ENCODE results near the gene BAIAP2L2. TPM values are rescaled to one million over a fixed set of nuclear protein-coding genes. Genes with fewer than 3 reads are reported as not detected.
A peak's percentile ranks its signal among the peaks of the same experiment; 100 is the strongest.
"Not testable (repeated sequence)": the region's sequence is repeated elsewhere in the genome, so short reads cannot be mapped to it uniquely, and the experiment has no call there.

The BAIAP2L2 gene
- total RNA-seq, 1 donor from 2014 or later = 0.77 TPM

DNA sequence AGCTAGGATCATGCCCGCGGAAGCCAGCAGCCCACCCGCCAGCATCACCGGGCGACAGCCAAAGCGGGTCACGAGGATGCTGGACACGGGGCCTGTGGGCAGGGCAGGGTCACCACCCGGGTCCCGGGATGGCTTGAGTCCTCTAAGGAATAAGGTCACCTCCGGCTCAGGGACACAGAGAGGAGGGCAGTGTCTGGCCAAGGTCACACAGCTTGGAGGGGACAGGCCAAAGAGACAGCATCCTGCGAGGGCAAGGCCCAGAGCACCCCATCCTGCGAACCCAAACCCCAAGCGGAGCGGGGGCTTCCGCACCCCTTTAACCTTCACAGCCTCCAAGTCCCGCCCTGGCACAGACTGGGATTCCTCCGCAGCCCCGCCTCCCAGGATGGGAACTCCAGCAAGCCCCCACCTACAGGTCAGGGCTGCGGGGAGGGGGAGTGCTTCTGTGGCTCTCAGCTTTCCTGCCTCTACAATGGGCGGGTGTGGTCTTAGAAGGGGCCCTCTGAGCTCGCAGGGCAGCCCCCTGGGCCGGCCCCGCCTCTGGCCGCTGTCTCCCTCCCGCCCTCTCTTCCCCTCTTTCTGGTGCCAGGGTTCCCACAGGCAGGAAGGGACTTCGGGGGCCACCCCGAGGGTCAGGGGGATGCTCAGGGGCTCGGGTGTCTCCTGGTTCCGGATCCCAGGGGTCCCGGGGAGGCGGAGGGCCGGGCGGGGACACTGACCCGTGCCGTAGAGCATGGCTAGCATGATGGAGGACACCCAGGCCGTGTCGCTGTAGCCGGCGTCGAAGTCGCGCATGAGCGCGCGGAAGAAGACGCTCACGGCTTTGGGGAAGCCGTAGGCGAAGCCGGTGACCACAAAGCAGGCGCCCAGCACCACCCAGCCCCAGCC, 28.3 kb downstream of the BAIAP2L2 start:
- no peak overlapping the region for H3K4me3 Mint-ChIP-seq (ENCODE audit: unreplicated experiment)
- no peak for DNase-seq (ENCODE audit: low spot score)
- no peak for TF ChIP-seq CTCF (IDR thresholded peaks at IDR 0.05; ENCODE audit: unreplicated experiment)
- no peaks in the 10 kb centered on the region for H3K9me3 Mint-ChIP-seq (ENCODE audit: unreplicated experiment)
- H3K27ac Mint-ChIP-seq (ENCODE audit: unreplicated experiment) = no peak overlapping the region
- peaks cover 4% of the 10 kb centered on the region for H3K36me3 Mint-ChIP-seq (ENCODE audit: low read depth, unreplicated experiment)
- no peaks in the 10 kb centered on the region for H3K4me1 Mint-ChIP-seq (ENCODE audit: unreplicated experiment)
- H3K27me3 Mint-ChIP-seq (ENCODE audit: unreplicated experiment) = peaks cover 19% of the 10 kb centered on the region

DNA sequence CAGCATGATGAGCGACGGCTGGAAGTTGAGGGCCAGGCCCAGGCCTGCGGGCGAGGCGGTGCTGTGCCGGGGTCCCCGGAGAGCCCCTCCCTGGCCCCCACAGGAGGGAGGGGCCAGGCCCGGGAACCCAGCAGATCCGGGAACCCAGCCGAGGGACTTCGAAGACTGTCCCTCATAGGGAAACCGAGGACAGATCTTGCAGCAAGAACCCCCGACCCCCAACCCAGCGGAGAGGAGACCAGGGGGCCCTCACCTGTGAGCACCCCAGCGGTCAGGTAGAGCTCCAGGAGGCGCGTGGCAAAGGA, 28.9 kb downstream of the BAIAP2L2 start:
- no peak for DNase-seq (ENCODE audit: low spot score)

GRCh38 chr22:38080850-38081635, 29.4 kb downstream of the BAIAP2L2 start:
- TF ChIP-seq CTCF (IDR thresholded peaks at IDR 0.05; ENCODE audit: unreplicated experiment) = no peak
- H3K4me1 Mint-ChIP-seq (ENCODE audit: unreplicated experiment) = no peaks in the 10 kb centered on the region
- no peak overlapping the region for H3K4me3 Mint-ChIP-seq (ENCODE audit: unreplicated experiment)
- H3K9me3 Mint-ChIP-seq (ENCODE audit: unreplicated experiment) = no peaks in the 10 kb centered on the region
- DNase-seq (ENCODE audit: low spot score) = peak; percentile 52
- H3K27me3 Mint-ChIP-seq (ENCODE audit: unreplicated experiment) = peaks cover 20% of the 10 kb centered on the region
- H3K27ac Mint-ChIP-seq (ENCODE audit: unreplicated experiment) = no peak overlapping the region
- H3K36me3 Mint-ChIP-seq (ENCODE audit: low read depth, unreplicated experiment) = peaks cover 4% of the 10 kb centered on the region

More for the DNA sequence above, 28.9 kb downstream of the BAIAP2L2 start:
- Mint-ChIP-seq H3K4me3 (ENCODE audit: unreplicated experiment) (no peak overlapping the region), H3K27ac (ENCODE audit: unreplicated experiment) (no peak overlapping the region), H3K27me3 (ENCODE audit: unreplicated experiment) (peaks cover 20% of the 10 kb centered on the region), H3K36me3 (ENCODE audit: low read depth, unreplicated experiment) (peaks cover 4% of the 10 kb centered on the region), H3K4me1 (ENCODE audit: unreplicated experiment) (no peaks in the 10 kb centered on the region), H3K9me3 (ENCODE audit: unreplicated experiment) (no peaks in the 10 kb centered on the region)
- no peak for TF ChIP-seq CTCF (IDR thresholded peaks at IDR 0.05; ENCODE audit: unreplicated experiment)

DNA sequence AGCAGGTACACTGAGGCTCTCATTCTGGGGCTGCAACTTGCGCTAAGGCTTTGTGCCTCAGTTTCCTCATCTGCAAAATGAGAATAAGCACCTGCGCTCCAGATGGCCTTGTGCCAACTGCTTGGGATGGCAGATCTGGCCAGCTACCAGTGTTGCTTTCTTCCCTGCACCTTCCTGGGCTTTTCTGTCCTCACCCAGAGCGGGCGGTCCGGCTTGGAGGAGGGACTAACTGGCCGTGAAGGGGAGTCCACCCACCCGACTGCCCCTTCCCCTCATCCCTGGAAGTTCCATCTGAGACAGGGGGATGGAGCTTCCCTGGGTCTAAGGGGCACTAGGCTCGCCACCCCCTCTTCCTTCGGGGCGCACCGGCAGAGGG, 30.0 kb downstream of the BAIAP2L2 start:
- no peak for DNase-seq (ENCODE audit: low spot score)
- H3K27ac Mint-ChIP-seq (ENCODE audit: unreplicated experiment) = no peak overlapping the region
- H3K9me3 Mint-ChIP-seq (ENCODE audit: unreplicated experiment) = no peaks in the 10 kb centered on the region
- peaks cover 4% of the 10 kb centered on the region for H3K36me3 Mint-ChIP-seq (ENCODE audit: low read depth, unreplicated experiment)
- no peak overlapping the region for H3K4me3 Mint-ChIP-seq (ENCODE audit: unreplicated experiment)
- H3K27me3 Mint-ChIP-seq (ENCODE audit: unreplicated experiment) = peaks cover 20% of the 10 kb centered on the region
- no peaks in the 10 kb centered on the region for H3K4me1 Mint-ChIP-seq (ENCODE audit: unreplicated experiment)
- no peak for TF ChIP-seq CTCF (IDR thresholded peaks at IDR 0.05; ENCODE audit: unreplicated experiment)

DNA sequence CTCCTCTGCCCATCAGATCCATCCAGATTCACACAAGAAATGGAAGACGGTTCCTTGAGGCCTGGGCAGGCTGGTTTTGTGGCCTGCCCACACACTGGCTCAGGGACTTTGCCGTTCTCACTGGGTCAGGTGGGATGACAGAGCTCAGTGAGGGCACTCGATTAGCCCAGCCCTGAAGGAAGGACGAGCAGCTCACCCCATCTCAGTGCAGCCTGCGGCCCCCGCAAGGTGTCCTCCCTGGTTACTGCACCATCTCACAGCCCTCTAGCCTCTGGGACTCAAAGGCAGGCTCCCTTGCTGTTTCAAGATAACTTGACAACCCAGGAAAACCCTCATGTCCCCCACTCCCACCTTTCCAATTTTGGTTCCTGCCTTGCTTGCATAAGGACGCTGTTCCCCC, 30.7 kb downstream of the BAIAP2L2 start:
- no peaks in the 10 kb centered on the region for H3K4me1 Mint-ChIP-seq (ENCODE audit: unreplicated experiment)
- peak overlapping the region; percentile 51 for H3K4me3 Mint-ChIP-seq (ENCODE audit: unreplicated experiment)
- no peak for DNase-seq (ENCODE audit: low spot score)
- H3K27ac Mint-ChIP-seq (ENCODE audit: unreplicated experiment) = no peak overlapping the region
- peaks cover 4% of the 10 kb centered on the region for H3K36me3 Mint-ChIP-seq (ENCODE audit: low read depth, unreplicated experiment)
- TF ChIP-seq CTCF (IDR thresholded peaks at IDR 0.05; ENCODE audit: unreplicated experiment) = no peak
- H3K9me3 Mint-ChIP-seq (ENCODE audit: unreplicated experiment) = no peaks in the 10 kb centered on the region
- peaks cover 15% of the 10 kb centered on the region for H3K27me3 Mint-ChIP-seq (ENCODE audit: unreplicated experiment)

DNA sequence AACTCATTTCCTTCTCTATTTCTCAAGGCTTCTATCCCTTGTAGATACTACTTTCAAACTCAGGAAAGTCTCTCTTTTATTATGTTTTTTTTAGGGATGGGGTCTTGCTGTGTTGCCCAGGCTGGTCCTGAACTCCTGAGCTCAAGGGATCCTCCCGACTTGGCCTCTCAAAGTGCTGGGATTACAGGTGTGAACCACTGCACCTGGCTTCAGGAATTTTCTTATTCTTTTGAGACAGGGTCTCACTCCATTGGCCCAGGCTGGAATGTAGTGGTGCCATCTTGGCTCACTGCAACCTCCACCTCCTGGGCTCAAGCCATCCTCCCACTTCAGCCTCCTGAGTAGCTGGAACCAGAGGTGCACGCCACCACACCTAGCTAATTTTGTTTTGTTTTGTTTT, 31.3 kb downstream of the BAIAP2L2 start:
- peak overlapping the region; percentile 27 for H3K4me3 Mint-ChIP-seq (ENCODE audit: unreplicated experiment)
- H3K36me3 Mint-ChIP-seq (ENCODE audit: low read depth, unreplicated experiment); H3K27ac Mint-ChIP-seq (ENCODE audit: unreplicated experiment); H3K9me3 Mint-ChIP-seq (ENCODE audit: unreplicated experiment); DNase-seq (ENCODE audit: low spot score); H3K4me1 Mint-ChIP-seq (ENCODE audit: unreplicated experiment): not testable (repeated sequence)
- H3K27me3 Mint-ChIP-seq (ENCODE audit: unreplicated experiment) = peaks cover 15% of the 10 kb centered on the region
